GM18907 (cell line): Measurements from ENCODE around the gene RAP1GAP2.
"Not testable (repeated sequence)": the region's sequence is repeated elsewhere in the genome, so short reads cannot be mapped to it uniquely, and the experiment has no call there.

Experiments used
- ATAC-seq: cut with Tn5 transposase; IDR thresholded peaks from one replicate; pipeline ENCODE4 v1.9.1; 2021; ENCODE audit warnings: mild to moderate bottlenecking, moderate library complexity; ENCODE audit not compliant: unreplicated experiment

Gene RAP1GAP2

GRCh38 chr17:2785376-2785775 is 10.9 kb upstream of the RAP1GAP2 start:
- not testable (repeated sequence) for ATAC-seq

GRCh38 chr17:2786176-2786881 is 9.9 kb upstream of the RAP1GAP2 start:
- ATAC-seq = peak; percentile 80

GRCh38 chr17:2789700-2790099 is 6.5 kb upstream of the RAP1GAP2 start:
- no peak for ATAC-seq

GRCh38 chr17:2792366-2793169 is 3.7 kb upstream of the RAP1GAP2 start:
- ATAC-seq = no peak

GRCh38 chr17:2794111-2794803 is 2.0 kb upstream of the RAP1GAP2 start:
- no peak for ATAC-seq

- no peak for ATAC-seq
Measured at GRCh38 chr17:2795441-2796163, 636 bp upstream of the RAP1GAP2 start.

- ATAC-seq = no peak
Measured at GRCh38 chr17:2797226-2797625, 988 bp downstream of the RAP1GAP2 start.

GRCh38 chr17:2797637-2798036 is 1.4 kb downstream of the RAP1GAP2 start:
- no peak for ATAC-seq

- no peak for ATAC-seq
Measured at GRCh38 chr17:2798188-2798587, 1.9 kb downstream of the RAP1GAP2 start.

- ATAC-seq = no peak
Measured at GRCh38 chr17:2798678-2799077, 2.4 kb downstream of the RAP1GAP2 start.

GRCh38 chr17:2799653-2800052 is 3.4 kb downstream of the RAP1GAP2 start:
- no peak for ATAC-seq

- ATAC-seq = no peak
Measured at GRCh38 chr17:2800367-2800766, 4.1 kb downstream of the RAP1GAP2 start.

GRCh38 chr17:2801841-2802240 is 5.6 kb downstream of the RAP1GAP2 start:
- no peak for ATAC-seq

- no peak for ATAC-seq
Measured at GRCh38 chr17:2802574-2802973, 6.3 kb downstream of the RAP1GAP2 start.

- ATAC-seq = no peak
Measured at GRCh38 chr17:2803386-2803785, 7.1 kb downstream of the RAP1GAP2 start.

- no peak for ATAC-seq
Measured at GRCh38 chr17:2803971-2804370, 7.7 kb downstream of the RAP1GAP2 start.

- no peak for ATAC-seq
Measured at GRCh38 chr17:2804912-2805311, 8.7 kb downstream of the RAP1GAP2 start.

- ATAC-seq = no peak
Measured at GRCh38 chr17:2805961-2806360, 9.7 kb downstream of the RAP1GAP2 start.

- no peak for ATAC-seq
Measured at GRCh38 chr17:2808367-2809335, 12.4 kb downstream of the RAP1GAP2 start.

- no peak for ATAC-seq
Measured at GRCh38 chr17:2809337-2809736, 13.1 kb downstream of the RAP1GAP2 start.
